K562 (cell line): Measurements from ENCODE around the gene IMPA2. TPM values are rescaled to one million over a fixed set of nuclear protein-coding genes. Genes with fewer than 3 reads are reported as not detected.

Source experiments
- CREB5 ChIP-seq: fragments of 250-450 bp; sonication (Bioruptor Pico); IDR thresholded peaks from 2 replicates; pipeline ENCODE4 v1.5.0; 2020; ENCODE audit warnings: mild to moderate bottlenecking
- IRF9 ChIP-seq: fragments of 450-650 bp; IDR thresholded peaks from 2 replicates; pipeline ENCODE4 v1.6.1; 2016; ENCODE audit warnings: missing biosample characterization, missing genetic modification characterization
- MED1 ChIP-seq: sonication (generic); formaldehyde crosslinking; IDR thresholded peaks from 2 replicates; pipeline ENCODE4 v1.8.1; 2023; ENCODE audit warnings: missing genetic modification reagents, borderline replicate concordance
- PREB ChIP-seq: sonication (generic); formaldehyde crosslinking; IDR thresholded peaks from 2 replicates; pipeline ENCODE4 v1.8.1; 2023; ENCODE audit warnings: mild to moderate bottlenecking, missing genetic modification reagents
- ZNF57 ChIP-seq: fragments of 450-650 bp; formaldehyde crosslinking; IDR thresholded peaks from 2 replicates; pipeline ENCODE4 v1.4.0; 2020; ENCODE audit warnings: mild to moderate bottlenecking, moderate library complexity
- ZSCAN29 ChIP-seq: fragments of 450-650 bp; IDR thresholded peaks from 2 replicates; pipeline ENCODE4 v1.6.1; 2017
- polyA plus RNA-seq, 8 experiments: library from polyadenylated mRNA; depleted of rRNA in 4 of 8; stranded (reverse) in 5 of 8; unstranded in 3 of 8; fragments of >200 nt; fragmentation: Nextera tagmentation in 2 of 8; fragmentation: Illumina TruSeq in 1 of 8; extraction: Ambion mirVana in 2 of 8; extraction: Trizol in 1 of 8; gene quantifications; 2 replicates each; pipeline versions ENCODE4 v1.2.1 to v1.2.3, GENCODE V29; 2011 to 2014; ENCODE audit warnings: inconsistent platforms in 1 of 8, missing spikeins in 1 of 8
- total RNA-seq, 7 experiments: library from RNA; depleted of rRNA in 6 of 7; stranded (reverse); fragments of >200 nt in 6 of 7; fragmentation: Illumina TruSeq in 2 of 7; extraction: Trizol in 2 of 7; gene quantifications; 2 replicates each; pipeline versions ENCODE4 v1.2.1 to v1.2.3, GENCODE V29; 2011 to 2021; ENCODE audit warnings: low replicate concordance in 1 of 7

Gene IMPA2
- total and polyA plus RNA-seq, 9 of the 15 experiments (the other 6 are each of a cell fraction or from before 2014, with no cell fraction given) = 0.62 to 11.3 (median 5.7) TPM

GRCh38 chr18:11994703-11995444 lies 13.6 kb downstream of the IMPA2 start (continued):
- TF ChIP-seq MED1 (CRISPR knock-in tag) (no peak), PREB (no peak), CREB5 (CRISPR knock-in tag) (no peak), IRF9 (tag) (no peak), ZSCAN29 (no peak), ZNF57 (CRISPR knock-in tag) (no peak)
- TF ChIP-seq, all 486 proteins: peak for 0
